ENCODE data around the gene SF1.

DNA sequence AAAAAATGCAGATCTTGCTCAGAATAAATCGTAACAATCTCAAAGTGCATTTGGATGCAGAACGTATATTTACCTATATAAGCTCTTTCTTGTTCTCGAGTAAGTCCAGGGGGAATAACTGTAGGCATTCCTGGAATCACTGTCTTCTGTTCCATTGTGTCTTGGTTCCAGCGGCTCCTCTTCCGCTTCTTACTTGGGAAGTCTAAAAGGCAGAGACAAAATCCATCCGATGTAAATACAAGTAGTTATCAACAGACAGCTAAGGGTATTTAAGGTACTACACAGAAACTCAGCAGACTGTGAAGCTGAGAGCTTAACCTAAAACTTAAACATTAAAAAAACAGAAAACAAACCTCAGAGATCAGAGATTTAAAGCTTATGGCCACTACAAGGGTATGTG lies 1.9 kb downstream of the SF1 start:
- TF ChIP-seq, protein P1, sequence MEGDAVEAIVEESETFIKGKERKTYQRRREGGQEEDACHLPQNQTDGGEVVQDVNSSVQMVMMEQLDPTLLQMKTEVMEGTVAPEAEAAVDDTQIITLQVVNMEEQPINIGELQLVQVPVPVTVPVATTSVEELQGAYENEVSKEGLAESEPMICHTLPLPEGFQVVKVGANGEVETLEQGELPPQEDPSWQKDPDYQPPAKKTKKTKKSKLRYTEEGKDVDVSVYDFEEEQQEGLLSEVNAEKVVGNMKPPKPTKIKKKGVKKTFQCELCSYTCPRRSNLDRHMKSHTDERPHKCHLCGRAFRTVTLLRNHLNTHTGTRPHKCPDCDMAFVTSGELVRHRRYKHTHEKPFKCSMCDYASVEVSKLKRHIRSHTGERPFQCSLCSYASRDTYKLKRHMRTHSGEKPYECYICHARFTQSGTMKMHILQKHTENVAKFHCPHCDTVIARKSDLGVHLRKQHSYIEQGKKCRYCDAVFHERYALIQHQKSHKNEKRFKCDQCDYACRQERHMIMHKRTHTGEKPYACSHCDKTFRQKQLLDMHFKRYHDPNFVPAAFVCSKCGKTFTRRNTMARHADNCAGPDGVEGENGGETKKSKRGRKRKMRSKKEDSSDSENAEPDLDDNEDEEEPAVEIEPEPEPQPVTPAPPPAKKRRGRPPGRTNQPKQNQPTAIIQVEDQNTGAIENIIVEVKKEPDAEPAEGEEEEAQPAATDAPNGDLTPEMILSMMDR (conservative IDR thresholded peaks at IDR 0.05; ENCODE audit: low read length) = no peak
- TF ChIP-seq EZH2phosphoT487 (IDR thresholded peaks at IDR 0.05; ENCODE audit: borderline replicate concordance, low read depth, low read length) = no peak
